GM12875 (cell line): Measurements from ENCODE around the gene PRSS27.

Experiments
- H3K4me3 ChIP-seq: one replicate; pipeline ENCODE4 v1.5.1; 2011; ENCODE audit warnings: low read depth, low read length, control low read depth
- TF ChIP-seq, protein P1 (sequence below): IDR thresholded peaks from 2 replicates; pipeline ENCODE4 v1.5.1; 2011; ENCODE audit warnings: low read depth, mild to moderate bottlenecking, control low read depth, inconsistent platforms, low read length, moderate library complexity, borderline replicate concordance; ENCODE audit not compliant: insufficient read depth

PRSS27 gene

DNA sequence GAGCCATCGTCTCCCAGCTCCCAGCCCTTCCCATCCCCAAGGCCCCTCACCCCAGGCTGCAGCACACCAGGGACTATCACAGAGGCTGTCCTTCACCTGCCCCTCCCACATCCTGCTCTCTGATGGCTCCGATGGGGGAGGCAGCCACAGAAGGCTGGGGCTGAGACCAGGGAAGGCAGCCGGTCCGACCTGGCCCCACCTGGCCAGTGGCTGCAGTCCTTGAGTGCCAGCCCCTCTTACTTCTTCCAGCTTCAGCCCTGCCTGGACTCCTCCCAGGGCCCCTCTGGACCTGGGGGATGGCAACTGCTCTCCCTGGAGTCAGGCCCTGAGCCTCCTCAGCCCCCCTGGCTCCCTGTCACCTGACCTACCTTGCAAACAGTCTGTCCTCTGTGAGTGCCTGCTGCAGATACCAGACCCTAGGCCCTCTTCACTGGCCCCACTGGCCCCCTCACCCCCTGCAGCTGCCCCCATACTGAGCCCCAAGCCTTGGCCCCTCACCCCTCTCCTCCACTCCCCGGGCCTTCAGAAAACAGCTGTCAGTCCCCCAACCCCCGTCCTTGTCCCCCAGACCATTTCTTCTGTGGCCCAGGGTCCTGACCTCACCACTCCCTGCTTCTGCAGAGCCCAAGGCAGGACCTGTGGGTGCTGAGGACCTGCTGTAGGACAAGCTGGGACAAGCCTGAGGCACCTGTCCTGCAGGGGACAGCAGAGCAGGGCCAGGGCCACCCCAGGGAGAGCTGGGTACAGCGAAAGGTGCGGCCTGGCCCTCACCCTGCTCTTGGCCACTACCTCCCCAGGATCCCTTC, 19.8 kb upstream of the PRSS27 start:
- H3K4me3 ChIP-seq: no peak overlapping the region

GRCh38 chr16:2738615-2739014, 18.6 kb upstream of the PRSS27 start:
- TF ChIP-seq, protein P1, sequence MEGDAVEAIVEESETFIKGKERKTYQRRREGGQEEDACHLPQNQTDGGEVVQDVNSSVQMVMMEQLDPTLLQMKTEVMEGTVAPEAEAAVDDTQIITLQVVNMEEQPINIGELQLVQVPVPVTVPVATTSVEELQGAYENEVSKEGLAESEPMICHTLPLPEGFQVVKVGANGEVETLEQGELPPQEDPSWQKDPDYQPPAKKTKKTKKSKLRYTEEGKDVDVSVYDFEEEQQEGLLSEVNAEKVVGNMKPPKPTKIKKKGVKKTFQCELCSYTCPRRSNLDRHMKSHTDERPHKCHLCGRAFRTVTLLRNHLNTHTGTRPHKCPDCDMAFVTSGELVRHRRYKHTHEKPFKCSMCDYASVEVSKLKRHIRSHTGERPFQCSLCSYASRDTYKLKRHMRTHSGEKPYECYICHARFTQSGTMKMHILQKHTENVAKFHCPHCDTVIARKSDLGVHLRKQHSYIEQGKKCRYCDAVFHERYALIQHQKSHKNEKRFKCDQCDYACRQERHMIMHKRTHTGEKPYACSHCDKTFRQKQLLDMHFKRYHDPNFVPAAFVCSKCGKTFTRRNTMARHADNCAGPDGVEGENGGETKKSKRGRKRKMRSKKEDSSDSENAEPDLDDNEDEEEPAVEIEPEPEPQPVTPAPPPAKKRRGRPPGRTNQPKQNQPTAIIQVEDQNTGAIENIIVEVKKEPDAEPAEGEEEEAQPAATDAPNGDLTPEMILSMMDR: no peak
- H3K4me3 ChIP-seq: no peak overlapping the region

More for the DNA sequence above, 19.8 kb upstream of the PRSS27 start:
- TF ChIP-seq, protein P1: no peak

DNA sequence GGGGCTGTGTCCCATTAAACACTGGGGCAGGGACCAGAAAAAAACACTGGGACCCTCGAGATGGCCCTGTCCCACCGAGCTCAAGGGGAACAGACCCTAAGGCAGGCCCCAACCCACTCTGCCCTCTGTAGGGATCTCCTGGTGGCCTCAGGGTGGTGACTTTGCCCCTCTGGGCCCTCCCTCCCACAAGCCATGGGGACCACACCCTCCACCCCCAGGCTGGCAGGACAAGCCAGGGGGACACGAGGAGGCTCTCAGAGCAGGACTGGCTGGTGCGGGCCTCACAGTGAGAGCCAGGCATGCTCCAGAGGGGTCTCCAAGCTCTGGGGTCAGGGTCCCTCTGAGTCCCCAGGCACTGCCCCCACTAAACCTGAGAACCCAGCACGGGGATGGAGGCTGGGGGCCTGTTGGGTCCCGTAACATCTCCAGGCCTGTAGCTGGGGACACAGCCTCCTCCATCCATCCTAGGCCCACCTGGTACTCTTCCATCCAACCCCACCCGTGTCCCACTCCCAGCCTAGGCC, 17.9 kb upstream of the PRSS27 start:
- no peak overlapping the region for H3K4me3 ChIP-seq
- TF ChIP-seq, protein P1: no peak

- TF ChIP-seq, protein P1: no peak
These were observed 17.2 kb upstream of the PRSS27 start for GRCh38 chr16:2737238-2737605.

DNA sequence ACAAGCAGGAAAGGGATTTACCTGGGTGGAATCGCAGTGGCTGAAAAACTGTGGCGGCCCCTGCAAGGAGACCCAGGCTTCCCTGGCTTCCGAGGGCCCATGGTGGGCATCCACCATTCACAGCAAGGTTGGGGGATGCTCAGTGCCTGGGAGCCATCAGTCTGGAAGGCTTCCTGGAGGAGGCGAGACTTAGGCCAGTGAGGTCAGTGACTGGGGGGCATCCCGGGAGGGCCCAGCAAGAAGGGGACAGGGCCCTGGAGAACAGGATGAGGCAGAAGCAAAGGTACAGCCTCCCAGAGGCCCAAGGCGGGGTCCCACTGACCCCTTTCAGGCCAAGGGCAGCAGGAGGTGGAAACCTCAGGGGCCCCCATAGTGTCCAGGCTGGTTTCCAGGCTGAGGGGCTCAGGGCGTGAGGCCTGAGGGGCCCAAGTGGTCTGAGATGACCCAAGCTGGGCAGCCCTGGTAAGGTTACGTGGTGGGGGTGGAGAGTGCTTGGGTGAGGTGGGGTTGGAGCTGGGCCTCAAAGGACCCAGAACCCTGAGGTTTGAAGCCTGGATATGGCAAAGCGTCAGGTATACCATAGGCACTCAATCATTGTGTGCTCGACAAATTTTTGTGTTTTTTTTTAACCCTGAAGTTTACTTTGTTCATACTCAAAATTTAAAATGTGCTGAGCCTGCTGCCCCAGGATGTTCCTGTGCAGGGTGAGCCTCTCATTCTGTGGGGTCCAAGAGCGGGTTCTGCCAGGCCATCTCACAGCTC, 16.6 kb upstream of the PRSS27 start:
- no peak overlapping the region for H3K4me3 ChIP-seq
- TF ChIP-seq, protein P1: no peak

More at GRCh38 chr16:2737238-2737605, 17.2 kb upstream of the PRSS27 start:
- H3K4me3 ChIP-seq: no peak overlapping the region

DNA sequence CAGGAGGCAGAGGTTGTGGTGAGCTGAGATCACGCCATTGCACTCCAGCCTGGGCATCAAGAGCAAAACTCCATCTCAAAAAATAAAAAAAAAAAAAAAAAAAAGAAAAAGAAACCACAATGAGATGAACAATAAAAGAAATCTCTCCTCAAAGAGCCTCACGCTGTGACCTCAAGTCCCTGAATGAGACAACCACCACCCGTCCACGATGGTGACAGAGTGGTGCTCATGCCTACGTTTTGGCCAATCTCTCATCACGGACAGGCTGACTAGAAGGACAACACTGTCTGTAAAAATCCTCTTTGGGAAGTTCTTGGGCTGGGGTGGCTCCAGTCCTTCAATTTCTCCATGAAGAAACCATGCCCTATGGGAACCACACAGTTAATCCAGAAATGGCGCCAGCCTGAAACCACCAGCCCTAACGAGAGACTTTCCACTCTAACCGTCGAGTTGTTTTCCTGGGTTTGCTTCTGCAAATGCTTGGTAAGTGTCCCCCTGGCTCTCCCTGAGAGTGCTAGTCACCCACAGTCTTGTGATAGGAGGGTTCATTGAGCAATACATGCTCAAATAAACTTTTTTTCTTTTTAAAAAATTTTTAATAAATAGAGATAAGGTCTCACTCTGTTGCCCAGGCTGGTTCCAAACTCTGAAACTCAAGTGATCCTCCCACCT, 15.0 kb upstream of the PRSS27 start:
- H3K4me3 ChIP-seq: no peak overlapping the region
- TF ChIP-seq, protein P1: no peak
